ENCODE results near the gene CDH13.

The CDH13 gene

GRCh38 chr16:83040174-83040573 is 413.4 kb downstream of the CDH13 start:
- Histone ChIP-seq H3K36me3 (ENCODE audit: insufficient read depth, low read length) (no peaks in the 10 kb centered on the region), H3K79me2 (ENCODE audit: insufficient read depth, low read length) (no peaks in the 10 kb centered on the region), H3K4me3 (ENCODE audit: low read depth in 1 of 2, low read length in 2 of 2) (no peak overlapping the region), H3K9me3 (ENCODE audit: insufficient read depth, low read length, severe bottlenecking) (no peaks in the 10 kb centered on the region), H3K4me1 (ENCODE audit: insufficient read depth, low read length) (no peaks in the 10 kb centered on the region), H2AFZ (ENCODE audit: low read depth, low read length) (no peak overlapping the region), H4K20me1 (ENCODE audit: insufficient read depth, low read length) (no peaks in the 10 kb centered on the region), H3K9ac (ENCODE audit: low read depth, low read length) (no peak overlapping the region), H3K4me2 (ENCODE audit: insufficient read depth, low read length) (no peak overlapping the region), H3K27ac (ENCODE audit: low read length) (no peak overlapping the region), H3K27me3 (ENCODE audit: insufficient read depth, low read length, poor library complexity) (no peaks in the 10 kb centered on the region)
- no peak for DNase-seq
- TF ChIP-seq CTCF (IDR thresholded peaks at IDR 0.05; ENCODE audit: borderline replicate concordance, extremely low read depth, low read length, poor library complexity, severe bottlenecking), result no peak
- no peak for TF ChIP-seq EZH2 (IDR thresholded peaks at IDR 0.05; ENCODE audit: borderline replicate concordance, low read depth, low read length, severe bottlenecking)
- ATAC-seq (ENCODE audit: insufficient read depth, low read depth), result no peak

- H3K9ac ChIP-seq (ENCODE audit: low read depth, low read length), result no peak overlapping the region
- H3K36me3 ChIP-seq (ENCODE audit: insufficient read depth, low read length), result no peaks in the 10 kb centered on the region
- no peak for ATAC-seq (ENCODE audit: insufficient read depth, low read depth)
- no peaks in the 10 kb centered on the region for H3K4me1 ChIP-seq (ENCODE audit: insufficient read depth, low read length)
- no peaks in the 10 kb centered on the region for H3K79me2 ChIP-seq (ENCODE audit: insufficient read depth, low read length)
- H3K4me2 ChIP-seq (ENCODE audit: insufficient read depth, low read length), result no peak overlapping the region
- H4K20me1 ChIP-seq (ENCODE audit: insufficient read depth, low read length), result no peaks in the 10 kb centered on the region
- no peak for DNase-seq
- H3K27me3 ChIP-seq (ENCODE audit: insufficient read depth, low read length, poor library complexity), result peaks cover 4% of the 10 kb centered on the region
- H3K27ac ChIP-seq (ENCODE audit: low read length), result no peak overlapping the region
- no peaks in the 10 kb centered on the region for H3K9me3 ChIP-seq (ENCODE audit: insufficient read depth, low read length, severe bottlenecking)
- TF ChIP-seq EZH2 (IDR thresholded peaks at IDR 0.05; ENCODE audit: borderline replicate concordance, low read depth, low read length, severe bottlenecking), result no peak
- TF ChIP-seq CTCF (IDR thresholded peaks at IDR 0.05; ENCODE audit: borderline replicate concordance, extremely low read depth, low read length, poor library complexity, severe bottlenecking), result no peak
- no peak overlapping the region for H2AFZ ChIP-seq (ENCODE audit: low read depth, low read length)
- no peak overlapping the region for H3K4me3 ChIP-seq (ENCODE audit: low read depth in 1 of 2, low read length in 2 of 2)
Observed at GRCh38 chr16:83044589-83044988, 417.8 kb downstream of the CDH13 start.

- TF ChIP-seq CTCF (IDR thresholded peaks at IDR 0.05; ENCODE audit: borderline replicate concordance, extremely low read depth, low read length, poor library complexity, severe bottlenecking), result no peak
- TF ChIP-seq EZH2 (IDR thresholded peaks at IDR 0.05; ENCODE audit: borderline replicate concordance, low read depth, low read length, severe bottlenecking), result no peak
- Histone ChIP-seq H3K27me3 (ENCODE audit: insufficient read depth, low read length, poor library complexity) (peaks cover 4% of the 10 kb centered on the region), H3K9ac (ENCODE audit: low read depth, low read length) (no peak overlapping the region), H3K27ac (ENCODE audit: low read length) (no peak overlapping the region), H3K4me2 (ENCODE audit: insufficient read depth, low read length) (no peak overlapping the region), H3K4me1 (ENCODE audit: insufficient read depth, low read length) (no peaks in the 10 kb centered on the region), H3K9me3 (ENCODE audit: insufficient read depth, low read length, severe bottlenecking) (no peaks in the 10 kb centered on the region), H3K4me3 (ENCODE audit: low read depth in 1 of 2, low read length in 2 of 2) (no peak overlapping the region), H4K20me1 (ENCODE audit: insufficient read depth, low read length) (no peaks in the 10 kb centered on the region), H3K36me3 (ENCODE audit: insufficient read depth, low read length) (no peaks in the 10 kb centered on the region), H3K79me2 (ENCODE audit: insufficient read depth, low read length) (no peaks in the 10 kb centered on the region), H2AFZ (ENCODE audit: low read depth, low read length) (no peak overlapping the region)
- no peak for DNase-seq
- no peak for ATAC-seq (ENCODE audit: insufficient read depth, low read depth)
Observed at GRCh38 chr16:83045790-83046189, 419.0 kb downstream of the CDH13 start.

GRCh38 chr16:83046664-83047063 is 419.9 kb downstream of the CDH13 start:
- no peak overlapping the region for H2AFZ ChIP-seq (ENCODE audit: low read depth, low read length)
- H3K27me3 ChIP-seq (ENCODE audit: insufficient read depth, low read length, poor library complexity), result peaks cover 4% of the 10 kb centered on the region
- H3K36me3 ChIP-seq (ENCODE audit: insufficient read depth, low read length), result no peaks in the 10 kb centered on the region
- H3K79me2 ChIP-seq (ENCODE audit: insufficient read depth, low read length), result no peaks in the 10 kb centered on the region
- no peak overlapping the region for H3K4me2 ChIP-seq (ENCODE audit: insufficient read depth, low read length)
- no peak overlapping the region for H3K4me3 ChIP-seq (ENCODE audit: low read depth in 1 of 2, low read length in 2 of 2)
- H3K9ac ChIP-seq (ENCODE audit: low read depth, low read length), result no peak overlapping the region
- no peak overlapping the region for H3K27ac ChIP-seq (ENCODE audit: low read length)
- H4K20me1 ChIP-seq (ENCODE audit: insufficient read depth, low read length), result no peaks in the 10 kb centered on the region
- H3K4me1 ChIP-seq (ENCODE audit: insufficient read depth, low read length), result no peaks in the 10 kb centered on the region
- no peak for DNase-seq
- no peak for ATAC-seq (ENCODE audit: insufficient read depth, low read depth)
- no peak for TF ChIP-seq EZH2 (IDR thresholded peaks at IDR 0.05; ENCODE audit: borderline replicate concordance, low read depth, low read length, severe bottlenecking)
- no peak for TF ChIP-seq CTCF (IDR thresholded peaks at IDR 0.05; ENCODE audit: borderline replicate concordance, extremely low read depth, low read length, poor library complexity, severe bottlenecking)
- no peaks in the 10 kb centered on the region for H3K9me3 ChIP-seq (ENCODE audit: insufficient read depth, low read length, severe bottlenecking)
